GM18861 (cell line): Measurements from ENCODE around the gene JMJD6.
A peak's percentile ranks its signal among the peaks of the same experiment; 100 is the strongest.
"Not testable (repeated sequence)": the region's sequence is repeated elsewhere in the genome, so short reads cannot be mapped to it uniquely, and the experiment has no call there.

Experiments
- ATAC-seq: cut with Tn5 transposase; IDR thresholded peaks from one replicate; pipeline ENCODE4 v1.9.1; 2021; ENCODE audit not compliant: unreplicated experiment

JMJD6 gene

GRCh38 chr17:76700617-76701470 lies 25.6 kb downstream of the JMJD6 start:
- no peak for ATAC-seq

GRCh38 chr17:76700270-76700616 lies 26.2 kb downstream of the JMJD6 start:
- no peak for ATAC-seq

- ATAC-seq: not testable (repeated sequence)
These were observed 27.9 kb downstream of the JMJD6 start for GRCh38 chr17:76698466-76698977.

DNA sequence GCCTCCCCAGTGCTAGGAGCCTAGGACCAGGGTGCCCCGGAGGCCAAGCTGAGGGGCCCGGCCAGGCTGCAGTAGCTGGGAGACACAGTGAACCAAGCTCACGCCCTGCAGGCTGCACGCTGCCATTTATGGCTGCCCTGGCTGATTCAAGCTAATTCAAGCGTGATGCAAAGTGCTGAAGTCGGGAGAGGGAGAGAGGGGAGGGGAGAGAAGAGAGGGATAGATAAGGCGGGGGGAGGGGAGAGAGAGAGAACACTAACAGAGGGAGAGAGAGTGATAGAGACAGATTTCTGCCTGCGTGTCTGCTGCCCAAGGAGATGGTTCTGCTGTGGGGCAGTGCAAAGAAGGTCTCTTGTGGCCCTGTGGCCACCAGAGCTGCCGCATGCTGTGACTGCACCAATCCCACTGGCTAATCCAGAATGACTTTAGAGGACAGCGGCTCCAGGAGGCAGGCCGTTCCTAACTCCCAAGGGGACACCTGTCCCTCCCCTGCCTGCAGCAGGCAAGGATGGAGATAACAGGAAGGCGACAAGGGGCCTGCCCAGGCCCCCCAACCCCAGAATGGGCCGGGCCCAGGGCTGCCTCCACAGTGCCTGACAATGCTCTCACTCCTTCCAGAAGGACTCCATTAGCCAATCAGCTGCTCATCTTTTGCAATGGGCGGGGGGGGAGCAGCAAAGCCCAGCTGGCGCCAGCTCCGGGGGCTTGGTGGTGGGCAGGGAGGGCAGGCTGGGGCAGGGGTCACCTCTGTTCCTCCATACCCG lies 28.5 kb downstream of the JMJD6 start:
- ATAC-seq: no peak

DNA sequence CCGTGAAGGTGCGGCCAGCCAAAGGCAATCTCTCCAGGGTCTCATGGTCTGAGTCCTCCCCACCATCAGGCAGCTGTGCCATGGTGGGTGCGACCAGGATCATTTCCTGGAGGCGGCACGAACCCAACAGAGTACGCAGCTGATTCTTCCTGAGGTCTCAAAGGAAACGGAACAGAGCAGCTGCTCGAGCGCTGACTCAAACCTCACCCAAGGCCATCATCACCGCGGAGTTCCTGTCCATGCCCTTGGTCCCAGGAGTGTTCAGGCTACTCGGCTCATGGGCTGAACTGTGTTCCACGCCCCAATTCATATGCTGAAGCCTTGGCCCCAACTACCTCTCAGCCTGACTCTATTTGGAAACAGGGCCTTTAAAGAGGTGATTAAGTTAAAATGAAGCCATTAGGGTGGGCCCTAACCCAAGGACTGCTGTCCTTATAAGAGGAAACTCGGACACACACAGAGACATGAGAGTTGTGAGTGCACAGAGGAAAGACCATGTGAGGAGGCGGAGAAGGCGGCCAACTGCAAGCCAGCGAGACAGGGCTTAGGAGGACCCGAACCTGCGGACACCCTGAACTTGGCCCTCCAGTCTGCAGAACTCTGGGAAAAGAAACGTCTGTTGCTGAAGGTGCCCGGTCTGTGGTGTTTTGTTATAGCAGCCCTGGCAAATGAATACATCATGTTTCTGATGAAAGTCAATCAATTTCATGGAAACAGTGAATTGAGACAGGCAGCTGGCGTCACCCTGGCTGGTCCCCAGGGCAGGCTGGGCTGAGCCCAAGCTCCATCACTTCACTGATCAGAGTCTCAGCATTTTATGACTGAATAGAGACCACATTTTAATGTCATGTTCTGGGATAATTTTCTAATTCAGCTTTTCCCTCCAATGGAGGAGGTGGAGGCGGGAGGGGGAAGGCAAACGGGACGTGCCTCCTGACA lies 29.4 kb downstream of the JMJD6 start:
- ATAC-seq: peak; percentile 59

DNA sequence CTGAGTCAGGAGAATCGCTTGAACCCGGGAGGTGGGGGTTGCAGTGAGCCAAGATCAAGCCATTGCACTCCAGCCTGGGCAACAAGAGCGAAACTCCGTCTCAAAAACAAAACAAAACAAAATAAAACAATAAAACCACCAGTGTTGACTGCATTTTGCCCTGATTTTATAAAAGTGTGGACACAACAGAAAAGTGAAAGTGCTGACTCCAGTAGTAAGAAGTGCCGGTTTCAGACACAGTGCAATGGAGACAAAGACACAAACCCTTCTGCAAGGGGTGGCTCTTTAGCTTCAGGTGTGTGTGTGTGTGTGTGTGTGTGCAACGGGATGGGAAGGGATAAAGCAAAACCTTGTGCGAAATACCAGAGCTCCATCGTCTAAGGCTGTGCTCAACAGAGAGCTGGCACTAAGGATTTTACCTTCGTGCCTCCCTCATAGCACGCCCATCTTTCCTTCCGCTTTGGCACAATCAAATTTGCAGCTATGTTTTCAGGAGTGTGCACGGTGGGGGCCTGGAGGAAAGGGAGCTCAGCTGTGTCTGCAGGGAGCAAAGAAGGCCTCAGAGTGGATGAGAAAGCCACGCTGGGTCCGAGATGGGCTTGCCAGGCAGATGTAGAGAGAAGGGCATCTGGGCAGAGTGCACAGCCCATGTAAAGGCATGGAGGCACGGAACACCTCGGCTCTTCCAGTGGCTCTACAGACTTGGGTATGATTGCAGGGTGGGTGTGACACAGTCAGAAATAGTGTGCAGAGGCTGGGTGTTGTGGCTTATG lies 31.2 kb downstream of the JMJD6 start:
- ATAC-seq: no peak

GRCh38 chr17:76691379-76692191 lies 34.8 kb downstream of the JMJD6 start:
- no peak for ATAC-seq

DNA sequence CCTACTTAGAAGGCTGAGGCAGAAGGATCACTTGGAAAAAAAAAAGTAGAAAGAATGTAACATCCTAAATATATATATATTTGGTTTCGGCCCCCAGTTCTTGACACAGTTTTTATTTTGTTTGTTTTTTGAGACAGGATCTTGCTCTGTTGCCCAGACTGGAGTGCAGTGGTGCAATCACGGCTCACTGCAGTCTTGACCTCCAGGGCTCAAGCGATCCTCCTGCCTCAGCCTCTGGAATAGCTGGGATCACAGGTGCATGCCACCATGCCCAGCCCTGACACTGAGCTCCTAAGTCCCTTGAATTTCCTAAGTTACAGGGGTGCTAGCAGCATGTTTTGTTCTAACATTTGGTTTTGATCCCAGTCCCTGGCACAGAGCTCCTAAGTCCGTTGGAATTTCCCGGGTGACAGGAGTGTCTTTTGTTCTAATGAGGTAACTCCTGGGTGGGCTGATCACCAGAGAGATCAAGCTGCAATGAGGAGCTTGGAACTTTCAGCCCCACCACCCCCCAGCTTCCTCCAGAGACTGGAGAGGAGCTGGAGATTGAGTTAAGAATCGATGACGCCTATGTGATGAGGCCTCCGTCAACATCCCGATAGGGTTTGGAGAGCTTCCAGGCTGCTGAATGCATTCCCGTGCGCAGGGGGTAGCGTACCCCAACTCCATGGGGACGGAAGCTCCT lies 35.7 kb downstream of the JMJD6 start:
- ATAC-seq: no peak

- ATAC-seq: no peak
These were observed 36.5 kb downstream of the JMJD6 start for GRCh38 chr17:76689859-76690258.

- ATAC-seq: no peak
These were observed 38.2 kb downstream of the JMJD6 start for GRCh38 chr17:76688165-76688622.

DNA sequence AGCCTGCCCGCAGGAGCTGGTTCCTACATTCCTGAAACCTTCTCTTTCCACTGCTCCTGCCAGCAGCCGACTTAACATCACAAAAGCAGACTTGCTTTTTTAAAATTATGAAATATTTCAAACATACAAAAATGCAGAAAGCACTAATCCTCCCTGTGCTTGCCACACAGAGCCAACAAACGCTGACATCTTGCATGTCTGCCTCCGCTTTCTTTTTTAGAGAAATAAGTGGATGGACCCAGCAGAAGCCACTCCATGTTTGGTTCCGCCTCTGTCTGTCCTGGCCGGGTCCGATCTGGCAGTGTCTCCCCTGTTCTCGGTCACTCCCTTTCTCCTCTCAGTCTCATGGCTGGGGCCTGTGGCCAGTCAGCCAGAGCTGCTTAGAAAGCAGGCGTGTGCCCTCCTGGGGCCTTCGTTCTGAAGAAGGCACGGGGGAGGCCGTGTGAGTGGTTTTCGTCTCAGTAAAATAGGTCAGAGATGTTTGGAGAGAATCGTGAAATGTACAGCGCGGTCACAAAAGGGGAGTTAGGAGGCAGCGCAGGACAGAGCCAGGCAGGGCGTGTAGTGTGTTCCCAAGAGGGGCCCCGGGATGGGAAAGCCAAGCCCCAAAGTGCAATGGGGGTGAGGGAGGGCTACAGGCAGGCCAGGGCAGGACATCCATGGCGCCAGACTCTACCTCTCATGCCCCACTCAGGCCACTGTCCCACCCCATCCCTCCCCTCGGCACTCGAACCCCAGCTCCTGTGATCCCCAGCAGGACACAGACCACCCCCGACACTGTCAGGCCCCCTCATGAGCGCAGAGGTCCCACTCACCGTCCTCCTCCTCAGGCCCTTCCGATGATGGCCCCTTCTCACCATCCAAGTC lies 38.9 kb downstream of the JMJD6 start:
- ATAC-seq: no peak

DNA sequence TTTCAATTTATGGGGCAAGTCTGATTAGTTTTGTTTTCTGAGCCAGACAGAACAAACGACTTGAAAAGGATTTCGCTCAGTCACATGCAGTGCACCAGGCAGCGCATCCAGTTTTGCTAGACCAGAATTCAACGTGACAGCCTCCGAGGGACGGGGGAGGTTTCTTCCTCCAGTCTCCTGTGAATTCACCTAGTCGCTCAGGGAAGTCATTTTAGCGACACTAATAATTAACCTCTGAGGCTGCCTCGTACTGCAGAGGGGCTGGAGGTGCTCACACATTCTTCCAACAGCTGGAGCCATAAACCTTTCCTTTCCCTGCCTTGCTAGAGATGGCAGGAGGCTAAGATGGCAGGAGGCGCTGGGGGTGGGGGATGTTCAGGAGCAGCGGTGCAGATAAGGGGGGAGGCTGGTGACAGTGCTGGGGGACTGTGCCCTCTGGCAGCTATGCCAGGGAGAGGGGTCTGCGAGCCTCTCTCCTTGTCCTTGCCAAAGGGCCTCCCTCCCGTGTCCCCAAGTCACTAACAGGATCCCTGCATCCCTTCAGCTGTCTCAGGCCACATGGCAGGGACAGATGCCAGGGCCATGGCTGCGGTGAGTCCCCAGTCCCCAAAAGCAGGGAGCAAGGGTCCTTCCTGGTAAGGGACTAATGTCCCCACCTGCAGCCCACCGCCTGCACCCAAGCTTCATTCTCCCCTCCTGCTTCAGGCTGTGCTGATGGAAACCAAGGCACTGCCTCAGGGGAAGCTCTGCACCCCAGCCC lies 39.7 kb downstream of the JMJD6 start:
- no peak for ATAC-seq

DNA sequence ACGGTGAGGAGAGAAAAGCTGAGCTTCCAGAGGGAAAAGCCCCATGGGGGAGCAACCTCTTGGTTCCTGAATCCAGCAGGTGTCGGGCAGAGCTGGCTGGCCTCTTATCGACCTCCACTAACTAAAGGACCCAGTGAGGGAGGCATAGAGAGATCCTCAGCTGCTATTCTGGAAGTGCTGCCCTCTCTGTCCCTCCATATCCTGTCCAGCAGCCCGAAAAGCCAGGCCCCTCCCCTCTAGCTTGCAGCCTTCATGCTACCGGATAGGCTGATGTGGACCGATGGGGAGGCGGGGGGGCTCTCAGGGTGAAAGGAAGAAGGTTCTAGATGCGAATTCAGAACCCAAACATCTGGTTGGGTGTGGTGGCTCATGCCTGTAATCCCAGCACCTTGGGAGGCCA lies 40.6 kb downstream of the JMJD6 start:
- no peak for ATAC-seq

DNA sequence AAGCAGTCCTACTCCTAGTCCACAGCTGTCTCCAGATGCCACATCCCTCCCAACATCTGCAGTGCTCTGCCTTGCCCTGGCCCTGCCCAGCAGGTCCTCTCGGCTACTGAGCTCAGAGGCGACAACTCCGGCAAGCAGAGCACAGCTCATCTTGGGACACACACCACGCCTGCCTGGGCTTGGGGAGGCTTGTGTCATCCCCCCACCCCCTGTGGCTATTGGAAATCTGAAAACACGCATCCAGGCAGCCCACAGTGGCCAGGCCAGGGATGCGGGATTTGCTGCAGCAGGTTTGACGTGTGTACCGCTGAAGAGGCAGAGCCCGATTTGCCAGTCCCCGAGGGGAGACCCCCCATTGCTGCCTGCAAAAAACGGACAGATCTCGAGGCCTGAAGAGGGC lies 41.0 kb downstream of the JMJD6 start:
- ATAC-seq: no peak

GRCh38 chr17:76684756-76685155 lies 41.6 kb downstream of the JMJD6 start:
- ATAC-seq: no peak

- ATAC-seq: no peak
These were observed 42.3 kb downstream of the JMJD6 start for GRCh38 chr17:76683921-76684745.
